OCI-LY7 (cell line): ENCODE measurements around the gene FUBP3. TPM values are rescaled to one million over a fixed set of nuclear protein-coding genes. Genes with fewer than 3 reads are reported as not detected.

Experiments
- BruUV-seq: library from RNA; stranded (reverse); fragments of 400-500 nt; replicated peaks from 2 replicates; lab custom pipeline; 2021; lab: Mats Ljungman, UMichigan
- CTCF ChIA-PET: fragments of 300-600 bp; sonication (Branson Sonifier 250); formaldehyde crosslinking; loops from one replicate; lab custom pipeline; 2022; ENCODE audit warnings: antibody characterized with exemption; ENCODE audit not compliant: unreplicated experiment; lab: Charles Lee
- POLR2A ChIA-PET: fragments of 300-600 bp; sonication (Branson Sonifier 250); formaldehyde crosslinking; loops from one replicate; lab custom pipeline; 2022; ENCODE audit warnings: antibody characterized with exemption; lab: Charles Lee
- DNase-seq: peaks from one replicate; pipeline ENCODE4 v3.0.0-alpha.2; 2015; ENCODE audit warnings: low spot score
- H2AFZ ChIP-seq: fragments of 200-600 bp; sonication (generic), shearing (Covaris generic); 2 replicates; pipeline ENCODE4 v1.6.1; 2014; ENCODE audit warnings: mild to moderate bottlenecking, antibody characterized with exemption, low read length, moderate library complexity
- H3K27ac ChIP-seq: fragments of 200-600 bp; sonication (generic); 2 replicates; pipeline ENCODE4 v1.5.1; 2014; ENCODE audit warnings: mixed run types, low read depth, mild to moderate bottlenecking, moderate library complexity, low read length, inconsistent platforms; ENCODE audit not compliant: poor library complexity, severe bottlenecking
- H3K36me3 ChIP-seq: fragments of 200-600 bp; sonication (generic); 2 replicates; pipeline ENCODE4 v1.6.1; 2014; ENCODE audit warnings: mild to moderate bottlenecking, antibody characterized with exemption, low read length, moderate library complexity, mixed read lengths; ENCODE audit not compliant: insufficient read depth
- H3K4me1 ChIP-seq: fragments of 200-600 bp; sonication (generic); 2 replicates; pipeline ENCODE4 v1.5.1; 2014; ENCODE audit warnings: mild to moderate bottlenecking, low read length; ENCODE audit not compliant: insufficient read depth, poor library complexity, severe bottlenecking
- H3K4me2 ChIP-seq: fragments of 200-600 bp; sonication (generic); 2 replicates; pipeline ENCODE4 v1.6.1; 2014; ENCODE audit warnings: mild to moderate bottlenecking, low read length
- H3K4me3 ChIP-seq: fragments of 200-600 bp; sonication (generic); 2 replicates; pipeline ENCODE4 v1.5.1; 2014; ENCODE audit warnings: mild to moderate bottlenecking, low read depth, low read length; ENCODE audit not compliant: poor library complexity, severe bottlenecking
- H3K79me2 ChIP-seq: fragments of 200-600 bp; sonication (generic); 2 replicates; pipeline ENCODE4 v1.6.1; 2016; ENCODE audit warnings: low read depth, mild to moderate bottlenecking, low read length, moderate library complexity, mixed read lengths; ENCODE audit not compliant: insufficient read depth
- H3K9me2 ChIP-seq: fragments of 200-600 bp; sonication (generic); 2 replicates; pipeline ENCODE4 v1.6.1; 2016; ENCODE audit warnings: mild to moderate bottlenecking, low read length, mixed read lengths; ENCODE audit not compliant: insufficient read depth
- H3K9me3 ChIP-seq: fragments of 200-600 bp; sonication (generic); 2 replicates; pipeline ENCODE4 v1.6.1; 2014; ENCODE audit warnings: mild to moderate bottlenecking, mixed run types, low read length, mixed read lengths
- H4K20me1 ChIP-seq: fragments of 200-600 bp; sonication (generic); 2 replicates; pipeline ENCODE4 v1.6.1; 2014; ENCODE audit warnings: mild to moderate bottlenecking, antibody characterized with exemption, low read length, moderate library complexity, mixed read lengths; ENCODE audit not compliant: insufficient read depth
- CTCF ChIP-seq: fragments of 200-600 bp; sonication (generic); conservative IDR thresholded peaks from 2 replicates; pipeline ENCODE4 v1.5.1; 2014; ENCODE audit warnings: mild to moderate bottlenecking, antibody characterized with exemption, low read length, moderate library complexity, mixed read lengths
- EZH2phosphoT487 ChIP-seq: fragments of 200-600 bp; sonication (generic); IDR thresholded peaks from 2 replicates; pipeline ENCODE4 v1.6.1; 2018; ENCODE audit warnings: low read depth, borderline replicate concordance, mild to moderate bottlenecking, mixed run types, antibody characterized with exemption, low read length, moderate library complexity, mixed read lengths
- intact Hi-C: fragments of 100-400 bp; cut with micrococcal nuclease; formaldehyde crosslinking; loops from one replicate; pipeline ENCODE4 v1.10.0; 2022; ENCODE audit not compliant: unreplicated experiment
- total RNA-seq, 2 experiments: library from RNA; depleted of rRNA in 1 of 2; stranded (reverse); fragments of >200 nt in 1 of 2; shearing (Covaris generic) in 1 of 2; gene quantifications; 2 replicates each; pipeline ENCODE4 v1.2.3, GENCODE V29; 2014 to 2022

Gene FUBP3
- total RNA-seq, 2 experiments from 2014 or later: 62.3 to 78.3 TPM

GRCh38 chr9:130630071-130630450 lies 50.7 kb downstream of the FUBP3 start:
- ChIA-PET CTCF (no interaction called here), POLR2A (interaction anchor here (0.6 kb wide), 1 partner anchor 14 kb away, joined by 4 read pairs; no protein-coding TSS in a partner anchor)
- H3K4me3 ChIP-seq: no peak overlapping the region
- H3K4me2 ChIP-seq: no peak overlapping the region
- H2AFZ ChIP-seq: no peak overlapping the region
- H3K79me2 ChIP-seq: no peaks in the 10 kb centered on the region
- no peaks in the 10 kb centered on the region for H3K4me1 ChIP-seq
- no TSS peak for BruUV-seq
- H3K9me2 ChIP-seq: no peaks in the 10 kb centered on the region
- H3K27ac ChIP-seq: no peak overlapping the region
- intact Hi-C loops: no loop called here
- no peak for DNase-seq
- no peaks in the 10 kb centered on the region for H4K20me1 ChIP-seq
- H3K36me3 ChIP-seq: peaks cover 58% of the 10 kb centered on the region
- TF ChIP-seq CTCF (no peak), EZH2phosphoT487 (no peak)
- no peaks in the 10 kb centered on the region for H3K9me3 ChIP-seq

- no peaks in the 10 kb centered on the region for H3K9me2 ChIP-seq
- BruUV-seq: no TSS peak
- CTCF ChIA-PET: no interaction called here
Observed at GRCh38 chr9:130630506-130631330, 51.3 kb downstream of the FUBP3 start.

More at GRCh38 chr9:130630506-130631330, 51.3 kb downstream of the FUBP3 start:
- no peak overlapping the region for H3K27ac ChIP-seq
- POLR2A ChIA-PET: interaction anchor here (0.6 kb wide), 1 partner anchor 13 kb away, joined by 4 read pairs; no protein-coding TSS in a partner anchor
- H4K20me1 ChIP-seq: no peaks in the 10 kb centered on the region
- no peaks in the 10 kb centered on the region for H3K9me3 ChIP-seq
- no peaks in the 10 kb centered on the region for H3K79me2 ChIP-seq
- no peak for TF ChIP-seq EZH2phosphoT487
- TF ChIP-seq CTCF: no peak
- no peaks in the 10 kb centered on the region for H3K4me1 ChIP-seq
- no peak for DNase-seq
- H3K4me2 ChIP-seq: no peak overlapping the region
- no peak overlapping the region for H3K4me3 ChIP-seq
- intact Hi-C loops: no loop called here
- H3K36me3 ChIP-seq: peaks cover 53% of the 10 kb centered on the region
- H2AFZ ChIP-seq: no peak overlapping the region
